SK-N-SH treated with all-trans-retinoic acid at 6 μM for 48 hours (cell line): ENCODE measurements around the gene PARP2.

Experiments used
- CREB5 ChIP-seq: fragments of 250-450 bp; sonication (Bioruptor Pico); IDR thresholded peaks from 2 replicates; pipeline ENCODE4 v1.5.1; 2020; ENCODE audit warnings: low read depth, mild to moderate bottlenecking, moderate library complexity
- ESRRG ChIP-seq: fragments of 250-450 bp; sonication (Bioruptor Pico); IDR thresholded peaks from 2 replicates; pipeline ENCODE4 v1.6.1; 2021; ENCODE audit warnings: mild to moderate bottlenecking
- PPARA ChIP-seq: fragments of 250-450 bp; sonication (Bioruptor Pico); IDR thresholded peaks from 2 replicates; pipeline ENCODE4 v1.5.0; 2020; ENCODE audit warnings: mild to moderate bottlenecking, borderline replicate concordance
- ZFP30 ChIP-seq: fragments of 450-650 bp; formaldehyde crosslinking; IDR thresholded peaks from 2 replicates; pipeline ENCODE4 v1.5.0; 2022; ENCODE audit warnings: mild to moderate bottlenecking, moderate library complexity
- ZNF565 ChIP-seq: fragments of 450-650 bp; formaldehyde crosslinking; conservative IDR thresholded peaks from 2 replicates; pipeline ENCODE4 v1.5.0; 2020; ENCODE audit warnings: low read depth, mild to moderate bottlenecking, moderate library complexity

GRCh38 chr14:20387576-20387975 is 44.1 kb downstream of the PARP2 start:
- no peak for TF ChIP-seq ZNF565
- no peak for TF ChIP-seq PPARA (CRISPR knock-in tag)
- no peak for TF ChIP-seq CREB5
- no peak for TF ChIP-seq ESRRG (CRISPR knock-in tag)
- no peak for TF ChIP-seq ZFP30
